ENCODE measurements around the gene TIGD1.

GRCh38 chr2:232592772-232593395 is 42.5 kb upstream of the TIGD1 start:
- TF ChIP-seq, protein P1, sequence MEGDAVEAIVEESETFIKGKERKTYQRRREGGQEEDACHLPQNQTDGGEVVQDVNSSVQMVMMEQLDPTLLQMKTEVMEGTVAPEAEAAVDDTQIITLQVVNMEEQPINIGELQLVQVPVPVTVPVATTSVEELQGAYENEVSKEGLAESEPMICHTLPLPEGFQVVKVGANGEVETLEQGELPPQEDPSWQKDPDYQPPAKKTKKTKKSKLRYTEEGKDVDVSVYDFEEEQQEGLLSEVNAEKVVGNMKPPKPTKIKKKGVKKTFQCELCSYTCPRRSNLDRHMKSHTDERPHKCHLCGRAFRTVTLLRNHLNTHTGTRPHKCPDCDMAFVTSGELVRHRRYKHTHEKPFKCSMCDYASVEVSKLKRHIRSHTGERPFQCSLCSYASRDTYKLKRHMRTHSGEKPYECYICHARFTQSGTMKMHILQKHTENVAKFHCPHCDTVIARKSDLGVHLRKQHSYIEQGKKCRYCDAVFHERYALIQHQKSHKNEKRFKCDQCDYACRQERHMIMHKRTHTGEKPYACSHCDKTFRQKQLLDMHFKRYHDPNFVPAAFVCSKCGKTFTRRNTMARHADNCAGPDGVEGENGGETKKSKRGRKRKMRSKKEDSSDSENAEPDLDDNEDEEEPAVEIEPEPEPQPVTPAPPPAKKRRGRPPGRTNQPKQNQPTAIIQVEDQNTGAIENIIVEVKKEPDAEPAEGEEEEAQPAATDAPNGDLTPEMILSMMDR (IDR thresholded peaks at IDR 0.05), result no peak
- TF ChIP-seq POLR2A (IDR thresholded peaks at IDR 0.05), result no peak

All from ovary (tissue), 3 donors.